Measurements from ENCODE around the gene NKAP. TPM values are rescaled to one million over a fixed set of nuclear protein-coding genes. Genes with fewer than 3 reads are reported as not detected.
A peak's percentile ranks its signal among the peaks of the same experiment; 100 is the strongest.
"Not testable (repeated sequence)": the region's sequence is repeated elsewhere in the genome, so short reads cannot be mapped to it uniquely, and the experiment has no call there.

Gene NKAP
- 14.0 TPM for polyA plus RNA-seq (2012; ENCODE audit: insufficient read depth, insufficient read length)

GRCh38 chrX:119943185-119943988 is at the start of gene NKAP:
NKAP (minus strand) TSS chrX:119943751; CDS start chrX:119943605, 146 bp downstream.
- peak; percentile 88 for DNase-seq (ENCODE audit: low read depth, low spot score)
- H3K4me3 ChIP-seq (ENCODE audit: low read length), result peak within 1 kb of the TSS; percentile 72

GRCh38 chrX:119991005-119991787 is 47.6 kb upstream of the NKAP start:
- no peak overlapping the region for H3K4me3 ChIP-seq (ENCODE audit: low read length)
- DNase-seq (ENCODE audit: low read depth, low spot score), result no peak

GRCh38 chrX:119990556-119991004 is 47.0 kb upstream of the NKAP start:
- no peak overlapping the region for H3K4me3 ChIP-seq (ENCODE audit: low read length)
- no peak for DNase-seq (ENCODE audit: low read depth, low spot score)

- DNase-seq (ENCODE audit: low read depth, low spot score), result no peak
- H3K4me3 ChIP-seq (ENCODE audit: low read length), result no peak overlapping the region
Measured at GRCh38 chrX:119989905-119990555, 46.5 kb upstream of the NKAP start.

GRCh38 chrX:119986203-119986602 is 42.7 kb upstream of the NKAP start:
- DNase-seq (ENCODE audit: low read depth, low spot score), result no peak
- H3K4me3 ChIP-seq (ENCODE audit: low read length), result no peak overlapping the region

GRCh38 chrX:119984652-119985051 is 41.1 kb upstream of the NKAP start:
- no peak overlapping the region for H3K4me3 ChIP-seq (ENCODE audit: low read length)
- no peak for DNase-seq (ENCODE audit: low read depth, low spot score)

GRCh38 chrX:119983494-119983893 is 39.9 kb upstream of the NKAP start:
- no peak for DNase-seq (ENCODE audit: low read depth, low spot score)
- H3K4me3 ChIP-seq (ENCODE audit: low read length), result no peak overlapping the region

GRCh38 chrX:119982145-119982544 is 38.6 kb upstream of the NKAP start:
- no peak for DNase-seq (ENCODE audit: low read depth, low spot score)
- no peak overlapping the region for H3K4me3 ChIP-seq (ENCODE audit: low read length)

- H3K4me3 ChIP-seq (ENCODE audit: low read length), result no peak overlapping the region
- peak; percentile 8 for DNase-seq (ENCODE audit: low read depth, low spot score)
Measured at GRCh38 chrX:119981286-119982070, 37.9 kb upstream of the NKAP start.

GRCh38 chrX:119977172-119977571 is 33.6 kb upstream of the NKAP start:
- not testable (repeated sequence) for DNase-seq (ENCODE audit: low read depth, low spot score); H3K4me3 ChIP-seq (ENCODE audit: low read length)

GRCh38 chrX:119971184-119971583 is 27.6 kb upstream of the NKAP start:
- DNase-seq (ENCODE audit: low read depth, low spot score), result no peak
- no peak overlapping the region for H3K4me3 ChIP-seq (ENCODE audit: low read length)

GRCh38 chrX:119970574-119970973 is 27.0 kb upstream of the NKAP start:
- no peak for DNase-seq (ENCODE audit: low read depth, low spot score)
- no peak overlapping the region for H3K4me3 ChIP-seq (ENCODE audit: low read length)

- not testable (repeated sequence) for DNase-seq (ENCODE audit: low read depth, low spot score); H3K4me3 ChIP-seq (ENCODE audit: low read length)
Measured at GRCh38 chrX:119966837-119967236, 23.3 kb upstream of the NKAP start.

GRCh38 chrX:119960625-119961024 is 17.1 kb upstream of the NKAP start:
- DNase-seq (ENCODE audit: low read depth, low spot score), result no peak
- H3K4me3 ChIP-seq (ENCODE audit: low read length), result no peak overlapping the region

GRCh38 chrX:119955807-119956570 is 12.4 kb upstream of the NKAP start:
- DNase-seq (ENCODE audit: low read depth, low spot score), result peak; percentile 83
- H3K4me3 ChIP-seq (ENCODE audit: low read length), result not testable (repeated sequence)

- no peak for DNase-seq (ENCODE audit: low read depth, low spot score)
- no peak overlapping the region for H3K4me3 ChIP-seq (ENCODE audit: low read length)
Measured at GRCh38 chrX:119954374-119954773, 10.8 kb upstream of the NKAP start.

GRCh38 chrX:119948381-119948780 is 4.8 kb upstream of the NKAP start:
- H3K4me3 ChIP-seq (ENCODE audit: low read length), result no peak overlapping the region
- no peak for DNase-seq (ENCODE audit: low read depth, low spot score)

GRCh38 chrX:119945481-119945880 is 1.9 kb upstream of the NKAP start:
- no peak overlapping the region for H3K4me3 ChIP-seq (ENCODE audit: low read length)
- no peak for DNase-seq (ENCODE audit: low read depth, low spot score)
